Thyroid gland (tissue), 4 donors: Measurements from ENCODE around the gene MRPS9. TPM values are rescaled to one million over a fixed set of nuclear protein-coding genes. Genes with fewer than 3 reads are reported as not detected.

Experiments used
- DNase-seq, 2 donors: peaks; one replicate each; pipeline ENCODE4 v3.0.0-alpha.2; 2019
- H3K27ac ChIP-seq, 3 donors: fragments of 200-600 bp; sonication (generic); 1 replicate in 2 of 3; 2 replicates in 1 of 3; pipeline ENCODE4 v1.5.1; 2016 to 2019; ENCODE audit warnings: mild to moderate bottlenecking in 1 of 3, moderate library complexity in 1 of 3
- H3K27me3 ChIP-seq: fragments of 200-600 bp; sonication (generic); one replicate; pipeline ENCODE4 v1.5.1; 2019
- H3K36me3 ChIP-seq, 2 donors: fragments of 200-600 bp; sonication (generic); one replicate each; pipeline ENCODE4 v1.5.1; 2016 to 2019
- H3K4me1 ChIP-seq, 2 donors: fragments of 200-600 bp; sonication (generic); one replicate each; pipeline ENCODE4 v1.5.1; 2017 to 2019
- H3K4me3 ChIP-seq, 3 donors: fragments of 200-600 bp; sonication (generic); replicated peaks in 1 of 3; 1 replicate in 2 of 3; 2 replicates in 1 of 3; pipeline ENCODE4 v1.5.1; 2016; ENCODE audit warnings: mild to moderate bottlenecking in 1 of 3
- H3K9me3 ChIP-seq: fragments of 200-600 bp; sonication (generic); one replicate; pipeline ENCODE4 v1.5.1; 2017
- POLR2A ChIP-seq, 2 donors: fragments of 450-650 bp; IDR thresholded peaks; one replicate each; pipeline ENCODE4 v1.6.1; 2017; ENCODE audit warnings: antibody characterized with exemption in 2 of 2, mild to moderate bottlenecking in 2 of 2, moderate library complexity in 1 of 2
- WGBS, 2 donors: methylation state at CpG; one replicate each; pipeline ENCODE4 v1.1.5; 2017; 5-methylcytosine and 5-hydroxymethylcytosine counted together
- intact Hi-C: fragments of 100-400 bp; cut with DNase I; formaldehyde crosslinking; loops from one replicate; pipeline ENCODE4 v1.15.1; 2023
- total RNA-seq, 4 donors: library from RNA; depleted of rRNA; stranded (reverse); fragments of >200 nt; gene quantifications; one replicate each; pipeline ENCODE4 v1.2.3, GENCODE V29; 2016
- TF ChIP-seq, protein P1 (sequence below), 6 experiments: fragments of 200-600 bp in 3 of 6; fragments of 450-650 bp in 3 of 6; sonication (generic) in 3 of 6; IDR thresholded peaks; one replicate each; pipeline ENCODE4 v1.5.1; 2016 to 2019; ENCODE audit warnings: antibody characterized with exemption in 6 of 6, mild to moderate bottlenecking in 2 of 6, inconsistent platforms in 1 of 6, moderate library complexity in 1 of 6

MRPS9 gene
- total RNA-seq, 4 donors from 2014 or later: 20.1 to 26.5 (median 21.5) TPM

DNA sequence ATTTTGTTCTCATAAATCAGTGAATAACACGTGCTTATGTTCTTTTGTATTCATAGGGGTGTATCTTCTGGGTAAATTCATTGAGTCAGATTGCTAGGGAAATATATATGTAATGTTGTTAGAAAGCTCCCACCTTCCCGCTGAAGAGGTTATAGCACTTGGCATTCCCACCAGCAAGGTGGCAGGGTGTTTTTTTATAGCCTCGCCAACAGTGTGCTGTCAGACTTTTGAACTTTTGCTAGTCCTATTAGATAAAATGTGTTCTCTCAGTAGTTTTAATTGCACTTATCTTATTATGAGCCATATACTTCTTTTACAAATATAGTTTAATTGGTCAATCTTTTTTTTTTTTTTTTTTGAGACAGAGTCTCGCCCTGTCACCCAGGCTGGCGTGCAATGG is 31.0 kb downstream of the MRPS9 start:
- TF ChIP-seq POLR2A (IDR thresholded peaks at IDR 0.05): no peak
- TF ChIP-seq, protein P1, sequence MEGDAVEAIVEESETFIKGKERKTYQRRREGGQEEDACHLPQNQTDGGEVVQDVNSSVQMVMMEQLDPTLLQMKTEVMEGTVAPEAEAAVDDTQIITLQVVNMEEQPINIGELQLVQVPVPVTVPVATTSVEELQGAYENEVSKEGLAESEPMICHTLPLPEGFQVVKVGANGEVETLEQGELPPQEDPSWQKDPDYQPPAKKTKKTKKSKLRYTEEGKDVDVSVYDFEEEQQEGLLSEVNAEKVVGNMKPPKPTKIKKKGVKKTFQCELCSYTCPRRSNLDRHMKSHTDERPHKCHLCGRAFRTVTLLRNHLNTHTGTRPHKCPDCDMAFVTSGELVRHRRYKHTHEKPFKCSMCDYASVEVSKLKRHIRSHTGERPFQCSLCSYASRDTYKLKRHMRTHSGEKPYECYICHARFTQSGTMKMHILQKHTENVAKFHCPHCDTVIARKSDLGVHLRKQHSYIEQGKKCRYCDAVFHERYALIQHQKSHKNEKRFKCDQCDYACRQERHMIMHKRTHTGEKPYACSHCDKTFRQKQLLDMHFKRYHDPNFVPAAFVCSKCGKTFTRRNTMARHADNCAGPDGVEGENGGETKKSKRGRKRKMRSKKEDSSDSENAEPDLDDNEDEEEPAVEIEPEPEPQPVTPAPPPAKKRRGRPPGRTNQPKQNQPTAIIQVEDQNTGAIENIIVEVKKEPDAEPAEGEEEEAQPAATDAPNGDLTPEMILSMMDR (IDR thresholded peaks at IDR 0.05): no peak
- DNase-seq: no peak
- Histone ChIP-seq H3K4me1 (no peaks in the 10 kb centered on the region), H3K36me3 (no peaks in the 10 kb centered on the region), H3K27ac (no peak overlapping the region), H3K27me3 (no peaks in the 10 kb centered on the region), H3K4me3 (no peak overlapping the region), H3K9me3 (no peaks in the 10 kb centered on the region)
- intact Hi-C loops: no loop called here
- 95 to 96% methylated on average over 5 of the region's 5 CpGs for WGBS, 2 donors

DNA sequence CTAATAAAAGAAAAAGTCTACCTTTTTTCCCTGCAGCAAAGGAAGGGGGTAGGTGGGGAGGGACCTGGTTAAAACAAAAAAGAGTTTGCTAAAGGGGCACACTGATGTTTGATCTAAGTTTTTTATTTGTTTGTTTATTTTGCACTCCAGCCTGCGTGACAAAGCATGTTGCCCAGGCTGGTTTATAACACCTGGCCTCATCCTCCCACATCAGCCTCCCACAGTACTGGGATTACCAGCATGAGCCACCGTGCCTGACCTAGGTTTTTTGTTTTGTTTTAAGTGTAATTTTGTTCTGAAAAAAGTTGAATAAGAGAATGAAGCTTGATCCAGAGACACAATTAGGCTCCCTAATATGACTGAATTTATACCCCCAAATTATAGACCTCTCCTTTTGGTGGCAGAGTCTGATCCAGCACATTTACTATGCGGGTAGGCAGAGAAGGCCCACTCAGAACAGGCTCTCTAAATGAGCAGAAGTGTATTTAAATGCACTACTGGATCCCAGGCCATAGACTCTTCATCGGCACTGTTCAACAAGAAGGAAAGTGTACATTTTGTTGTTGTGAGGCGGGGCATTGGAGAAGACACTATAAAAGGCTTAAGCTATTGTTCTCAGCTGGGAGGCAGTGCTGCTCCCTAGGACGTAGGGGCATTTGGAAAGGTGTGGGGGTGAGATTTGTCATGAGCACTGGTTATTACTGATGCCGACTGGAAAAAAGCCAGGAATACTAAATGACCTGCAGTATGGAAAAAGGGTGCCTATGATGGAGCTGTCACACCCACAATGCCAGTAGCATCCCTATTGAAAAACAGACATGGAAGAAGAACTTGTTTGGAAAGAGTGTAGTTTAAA is 32.4 kb downstream of the MRPS9 start:
- Histone ChIP-seq H3K36me3 (no peaks in the 10 kb centered on the region), H3K27ac (no peak overlapping the region), H3K4me3 (no peak overlapping the region), H3K27me3 (no peaks in the 10 kb centered on the region), H3K9me3 (no peaks in the 10 kb centered on the region), H3K4me1 (no peaks in the 10 kb centered on the region)
- intact Hi-C loops: no loop called here
- 95 to 97% methylated on average over 7 of the region's 7 CpGs for WGBS, 2 donors
- DNase-seq: no peak
- TF ChIP-seq POLR2A (IDR thresholded peaks at IDR 0.05): no peak
- TF ChIP-seq, protein P1 (IDR thresholded peaks at IDR 0.05): no peak

- WGBS, 2 donors: 98% methylated on average over 4 of the region's 4 CpGs
- DNase-seq: no peak
- H3K4me3 ChIP-seq: no peak overlapping the region
- H3K4me1 ChIP-seq: no peaks in the 10 kb centered on the region
- intact Hi-C loops: no loop called here
- no peaks in the 10 kb centered on the region for H3K9me3 ChIP-seq
- no peaks in the 10 kb centered on the region for H3K36me3 ChIP-seq
- TF ChIP-seq, protein P1 (IDR thresholded peaks at IDR 0.05): no peak
- no peak for TF ChIP-seq POLR2A (IDR thresholded peaks at IDR 0.05)
- no peak overlapping the region for H3K27ac ChIP-seq
- H3K27me3 ChIP-seq: no peaks in the 10 kb centered on the region
These were observed 33.5 kb downstream of the MRPS9 start for GRCh38 chr2:105071379-105071778.

- no peak for DNase-seq
These were observed 34.2 kb downstream of the MRPS9 start for GRCh38 chr2:105072039-105072438.

GRCh38 chr2:105073591-105073990 is 35.7 kb downstream of the MRPS9 start:
- intact Hi-C loops: no loop called here
- Histone ChIP-seq H3K27me3 (no peaks in the 10 kb centered on the region), H3K27ac (no peak overlapping the region), H3K4me3 (no peak overlapping the region), H3K9me3 (no peaks in the 10 kb centered on the region), H3K36me3 (no peaks in the 10 kb centered on the region), H3K4me1 (no peaks in the 10 kb centered on the region)
- TF ChIP-seq, protein P1 (IDR thresholded peaks at IDR 0.05): no peak
- TF ChIP-seq POLR2A (IDR thresholded peaks at IDR 0.05): no peak
- 82 to 96% methylated on average over 4 of the region's 4 CpGs for WGBS, 2 donors
- no peak for DNase-seq

More at GRCh38 chr2:105072039-105072438, 34.2 kb downstream of the MRPS9 start:
- H3K36me3 ChIP-seq: no peaks in the 10 kb centered on the region
- 93% methylated on average over 2 of the region's 2 CpGs for WGBS, 2 donors
- H3K4me3 ChIP-seq: no peak overlapping the region
- H3K27ac ChIP-seq: no peak overlapping the region
- no peaks in the 10 kb centered on the region for H3K27me3 ChIP-seq
- H3K9me3 ChIP-seq: no peaks in the 10 kb centered on the region
- intact Hi-C loops: no loop called here
- H3K4me1 ChIP-seq: no peaks in the 10 kb centered on the region
- TF ChIP-seq, protein P1 (IDR thresholded peaks at IDR 0.05): no peak
- no peak for TF ChIP-seq POLR2A (IDR thresholded peaks at IDR 0.05)
